NCI-H2196 treated with DMSO at 0.1 percent for 48 hours (cell line): ENCODE measurements around the gene HOXB1.
"Not testable (repeated sequence)": the region's sequence is repeated elsewhere in the genome, so short reads cannot be mapped to it uniquely, and the experiment has no call there.

Experiments used
- DNase-seq: peaks from one replicate; lab custom pipeline; 2025; ENCODE audit not compliant: unreplicated experiment; lab: John Stamatoyannopoulos, UW

HOXB1 gene

DNA sequence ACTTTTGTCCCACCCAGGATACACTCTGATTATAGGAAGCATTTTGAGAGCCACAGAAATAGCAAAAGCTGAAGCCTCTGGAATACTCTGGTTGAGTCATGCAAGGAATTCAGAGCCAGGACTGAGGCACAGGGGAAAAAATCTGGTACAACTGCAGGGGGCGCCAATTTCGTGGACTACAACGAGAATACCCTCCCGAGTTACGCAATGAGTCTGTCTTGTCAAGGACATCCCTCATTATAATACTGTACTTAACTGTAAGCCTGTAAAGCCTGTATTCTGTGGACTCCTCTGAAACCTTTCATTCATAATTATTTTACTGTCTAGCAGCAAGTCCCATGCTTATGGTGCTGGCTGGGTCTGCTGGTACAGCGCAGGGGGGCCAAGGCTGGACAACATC is 7.8 kb downstream of the HOXB1 start:
- no peak for DNase-seq

DNA sequence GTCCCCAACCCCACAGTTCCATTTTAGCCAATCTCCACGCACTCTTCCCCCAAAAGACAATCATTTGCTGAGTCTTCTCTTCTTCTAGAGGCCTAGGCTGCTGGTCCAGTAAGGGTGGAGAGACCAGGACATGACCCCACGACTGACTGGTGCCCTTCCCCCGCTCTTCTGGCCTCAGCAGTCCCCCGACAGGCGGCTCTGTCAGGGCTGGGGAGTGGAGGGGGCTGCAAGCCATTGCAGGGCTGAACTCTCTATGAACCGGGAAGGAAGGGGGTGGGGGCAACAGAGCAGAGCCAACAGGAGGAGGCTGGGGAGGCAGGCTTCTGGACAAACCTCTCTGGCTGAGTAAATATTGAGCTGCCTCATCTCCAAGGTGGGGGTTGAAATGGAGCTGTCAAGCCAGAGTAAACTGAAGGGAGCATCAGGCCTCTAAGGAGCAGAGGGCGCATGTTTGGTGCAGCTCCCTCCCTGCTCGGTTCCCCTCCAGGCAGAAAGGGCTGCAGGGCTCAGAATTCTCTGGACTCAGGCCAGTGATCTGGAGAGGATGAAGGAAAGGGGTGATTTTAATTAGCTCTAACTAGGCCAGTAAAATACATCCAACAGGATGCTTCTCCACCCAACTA is 8.7 kb downstream of the HOXB1 start:
- peak; percentile 85 for DNase-seq

DNA sequence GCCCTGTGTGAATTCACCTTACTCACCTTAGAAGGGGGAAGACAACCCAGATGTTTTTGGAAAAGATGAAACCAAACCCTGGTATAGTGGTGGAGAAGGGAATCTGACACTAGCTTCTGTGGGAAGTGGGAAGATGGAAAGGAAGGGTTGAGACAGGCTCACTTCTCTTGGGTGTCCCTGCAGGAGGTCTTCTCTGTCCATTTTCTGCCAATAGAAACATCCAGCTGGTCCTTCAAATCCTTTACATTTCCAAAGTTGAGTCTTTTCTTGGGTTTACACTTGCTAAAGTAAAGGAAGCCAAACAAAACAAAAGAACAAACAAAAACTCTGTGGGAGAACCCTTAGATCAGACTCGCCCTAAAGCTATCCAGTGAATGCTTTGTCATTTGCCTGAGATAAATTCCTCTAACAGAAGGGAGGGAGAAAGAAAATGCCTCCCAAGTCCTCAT is 10.2 kb downstream of the HOXB1 start:
- DNase-seq, result no peak

DNA sequence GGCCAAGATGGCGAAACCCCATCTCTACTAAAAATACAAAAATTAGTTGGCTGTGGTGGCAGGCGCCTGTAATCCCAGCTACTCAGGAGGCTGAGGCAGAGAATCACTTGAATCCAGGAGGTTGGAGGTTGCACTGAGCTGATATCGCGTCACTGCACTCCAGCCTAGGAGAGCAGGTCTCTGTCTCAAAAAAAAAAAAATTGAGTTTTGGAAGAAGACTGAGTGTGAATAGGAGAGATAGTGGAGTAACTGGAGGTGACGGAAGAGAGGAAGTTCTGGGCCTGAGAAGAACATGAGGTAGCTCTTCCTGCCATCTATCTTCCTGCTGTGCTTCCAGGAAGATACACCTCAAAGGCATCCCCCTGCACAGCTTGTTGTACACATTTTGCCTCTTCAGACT is 11.4 kb downstream of the HOXB1 start:
- no peak for DNase-seq

DNA sequence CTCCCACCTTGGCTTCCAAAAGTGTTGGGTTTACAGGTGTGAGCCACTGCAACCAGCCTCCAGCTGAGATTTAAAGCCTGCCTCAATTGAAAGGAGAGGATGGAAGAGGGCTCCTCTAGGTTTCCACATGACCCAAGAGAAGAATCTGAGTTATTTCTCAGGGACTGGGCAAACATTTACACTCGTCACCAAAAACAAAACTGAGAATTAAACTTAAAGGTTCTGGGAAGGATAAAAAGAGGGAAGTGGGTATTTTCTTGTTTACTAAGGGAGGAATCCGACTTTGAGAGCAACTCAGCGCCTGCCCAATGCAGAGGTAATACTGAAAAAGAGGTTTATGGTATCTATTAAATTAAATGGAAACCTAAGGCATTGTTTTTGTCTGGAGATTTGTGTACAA is 13.3 kb downstream of the HOXB1 start:
- DNase-seq, result no peak

DNA sequence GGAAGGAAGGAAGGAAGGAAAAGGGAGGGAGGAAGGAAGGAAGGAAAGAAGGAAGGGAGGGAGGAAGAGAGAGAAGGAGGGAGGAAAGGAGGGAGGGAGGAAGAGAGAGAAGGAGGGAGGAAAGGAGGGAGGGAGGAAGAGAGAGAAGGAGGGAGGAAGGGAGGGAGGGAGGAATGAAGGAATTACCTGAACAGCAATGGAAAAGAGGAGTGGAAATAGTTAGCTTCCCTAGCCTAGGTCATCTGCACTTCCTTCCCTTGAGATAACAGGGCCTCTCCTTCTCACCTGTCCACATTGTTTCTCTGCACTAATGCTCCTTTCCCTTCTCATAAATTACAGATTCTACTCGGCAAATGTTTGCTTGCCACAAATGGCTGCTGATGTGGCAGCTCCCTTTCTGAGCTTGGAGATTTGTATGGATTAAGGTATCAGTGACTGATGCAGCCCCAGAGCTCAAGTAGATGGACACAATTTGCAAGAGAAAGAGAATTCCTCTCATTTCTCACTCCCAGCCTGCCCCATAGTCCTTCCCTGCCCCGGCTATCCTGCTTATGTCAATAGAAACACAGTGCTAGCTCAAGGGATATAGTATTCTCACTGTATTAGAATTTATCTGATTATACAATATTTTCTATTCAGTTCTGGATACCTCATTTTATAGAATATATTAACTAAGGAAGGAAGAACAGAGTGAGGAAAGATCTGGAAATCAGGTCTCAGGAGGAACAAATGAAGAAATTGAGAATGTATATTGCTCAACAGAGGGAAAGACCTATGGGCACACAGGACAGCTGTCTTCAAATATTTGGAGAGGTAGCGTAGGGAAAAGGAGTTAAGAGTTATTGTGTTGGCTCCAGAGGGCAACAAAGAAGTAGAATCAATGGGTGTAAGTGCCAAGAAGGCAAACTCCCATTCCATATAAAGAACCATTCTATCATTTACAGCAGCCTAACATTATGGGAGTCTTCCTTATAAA is 14.6 kb downstream of the HOXB1 start:
- no peak for DNase-seq

DNA sequence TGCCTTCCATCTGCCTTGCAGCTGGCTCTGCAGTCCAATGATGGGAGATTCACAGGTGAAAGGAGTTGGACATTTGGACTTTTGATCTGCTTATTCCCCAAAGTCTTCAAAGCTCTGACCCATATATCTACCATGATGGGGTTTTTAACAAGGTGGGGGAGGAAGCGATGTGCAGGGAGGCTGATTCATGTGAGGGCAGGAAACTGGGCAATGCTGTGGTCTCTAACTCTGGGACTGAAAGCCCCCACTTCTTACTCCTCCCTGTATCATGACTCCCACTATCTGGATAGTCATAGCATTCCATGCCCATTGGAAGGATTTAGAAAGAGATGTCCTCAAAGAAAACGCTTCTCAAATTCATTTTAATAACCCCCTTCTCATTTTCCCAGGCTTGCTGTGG is 16.3 kb downstream of the HOXB1 start:
- no peak for DNase-seq

DNA sequence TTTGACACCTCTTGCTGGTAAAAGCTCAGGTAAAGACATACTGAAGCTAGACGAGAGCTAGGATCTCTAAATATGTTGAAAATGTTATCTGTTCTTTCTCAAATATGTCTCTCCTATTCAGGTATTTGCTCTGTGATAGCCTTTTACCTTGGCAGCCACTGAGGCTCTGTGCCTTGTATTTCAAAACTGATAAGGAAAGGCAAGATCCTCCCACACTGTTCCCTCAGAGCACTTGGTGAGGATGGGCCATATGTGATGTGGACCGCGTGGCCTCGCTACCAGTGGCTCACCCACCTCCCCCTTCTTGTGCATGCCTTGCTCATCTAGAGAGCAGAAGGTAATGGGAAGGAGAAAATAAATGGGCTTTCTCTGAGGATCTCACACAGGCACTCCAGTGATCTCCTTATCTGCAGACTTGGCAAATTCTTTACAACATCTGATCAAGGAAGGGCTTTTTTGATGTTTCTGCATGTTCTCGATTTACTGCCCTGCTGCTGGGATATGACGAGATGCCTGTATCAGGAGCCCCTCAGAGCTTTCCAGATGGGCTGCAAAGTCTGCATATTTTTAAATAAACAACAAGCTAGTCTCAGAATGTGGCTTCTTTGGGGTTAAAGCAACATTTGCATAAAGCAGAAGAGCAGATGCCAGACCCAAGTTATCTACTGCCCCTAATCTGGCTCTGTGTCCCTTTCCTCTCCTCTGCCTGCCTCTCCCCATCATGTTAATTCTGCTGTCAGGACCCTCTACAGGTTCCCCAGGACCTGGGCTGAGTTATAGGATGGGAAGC is 16.9 kb downstream of the HOXB1 start:
- no peak for DNase-seq

DNA sequence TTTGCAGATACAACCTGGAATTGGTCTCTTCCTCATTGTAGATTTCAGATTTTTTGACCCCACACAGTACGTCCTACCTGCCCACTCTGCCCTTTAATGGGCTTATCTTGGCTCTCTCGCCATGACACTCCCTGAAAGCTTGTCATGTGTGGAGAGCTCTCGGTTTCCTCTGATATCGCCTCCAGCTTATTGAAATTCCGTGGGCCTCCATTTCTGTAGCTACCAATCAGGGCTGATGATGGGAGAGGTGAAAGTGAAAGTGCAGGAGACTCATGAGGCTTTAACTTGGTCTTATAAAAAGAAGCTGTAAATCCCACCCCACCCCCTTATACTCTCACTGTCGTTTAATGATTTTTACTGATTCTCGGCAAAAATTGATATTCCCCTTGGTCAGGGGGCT is 17.7 kb downstream of the HOXB1 start:
- no peak for DNase-seq

DNA sequence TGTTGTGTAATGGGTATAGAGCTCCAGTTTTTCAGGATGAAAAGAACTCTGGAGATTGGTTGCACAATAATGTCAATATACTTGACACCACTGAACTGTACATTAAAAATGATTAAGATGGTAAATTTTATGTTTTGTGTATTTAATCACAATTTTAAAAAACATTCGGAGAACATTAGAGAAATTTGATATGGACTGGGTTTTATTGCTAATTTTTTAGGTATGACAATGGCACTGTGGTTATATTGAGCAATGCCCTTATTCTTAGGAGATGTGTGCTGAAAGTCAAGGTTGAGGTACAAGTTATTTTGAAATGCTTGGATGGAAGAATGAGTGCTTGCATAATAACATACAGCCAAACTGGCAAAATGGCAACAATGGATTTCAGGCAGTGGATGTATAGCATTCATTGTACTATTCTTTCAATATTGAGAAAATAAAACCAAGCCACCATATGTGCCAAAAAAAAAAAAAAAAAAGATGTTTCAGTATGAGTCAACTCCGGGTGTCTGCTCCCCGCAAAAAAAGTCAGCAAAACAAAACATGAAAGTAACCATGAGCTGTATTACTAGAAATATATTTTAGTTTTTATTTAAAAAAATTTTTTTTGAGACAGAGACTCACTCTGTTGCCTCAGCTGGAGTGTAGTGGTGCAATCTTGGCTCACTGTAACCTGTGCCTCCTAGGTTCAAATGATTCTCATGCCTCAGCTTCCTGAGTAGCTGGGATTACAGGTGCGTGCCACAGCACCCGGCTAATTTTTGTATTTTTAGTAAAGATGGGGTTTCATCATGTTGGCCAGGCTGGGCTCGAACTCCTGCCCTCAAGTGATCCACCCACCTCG is 19.8 kb downstream of the HOXB1 start:
- no peak for DNase-seq

DNA sequence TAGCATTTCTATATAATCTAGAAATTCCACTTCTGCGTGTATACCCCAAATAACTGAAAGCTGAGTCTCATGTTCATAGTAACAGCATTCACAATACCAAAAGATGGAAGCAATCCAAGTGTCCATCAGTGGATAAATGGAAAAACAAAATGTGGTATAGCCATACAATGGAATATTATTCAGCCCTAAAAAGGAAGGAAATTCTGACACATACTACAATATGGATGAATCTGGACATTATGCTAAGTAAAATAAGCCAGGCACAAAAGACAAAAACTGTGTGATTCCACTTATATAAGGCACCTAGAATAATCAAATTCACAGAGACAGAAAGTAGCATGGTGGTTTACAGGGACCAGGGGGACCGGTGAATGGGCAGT is 20.4 kb downstream of the HOXB1 start:
- DNase-seq, result no peak

DNA sequence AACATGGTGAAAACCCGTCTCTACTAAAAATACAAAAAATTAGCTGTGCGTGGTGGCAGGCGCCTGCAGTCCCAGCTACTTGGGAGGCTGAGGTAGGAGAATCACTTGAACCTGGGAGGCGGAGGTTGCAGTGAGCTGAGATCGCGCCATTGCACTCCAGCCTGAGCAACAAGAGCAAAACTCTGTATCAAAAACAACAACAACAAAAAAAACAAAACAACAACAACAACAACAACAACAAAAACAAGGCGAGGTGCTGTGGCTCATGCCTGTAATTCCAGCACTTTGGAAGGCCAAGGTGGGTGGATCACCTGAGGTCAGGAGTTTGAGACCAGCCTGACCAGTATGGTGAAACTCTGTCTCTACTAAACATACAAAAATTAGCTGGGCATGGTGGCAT is 21.1 kb downstream of the HOXB1 start:
- DNase-seq, result not testable (repeated sequence)

DNA sequence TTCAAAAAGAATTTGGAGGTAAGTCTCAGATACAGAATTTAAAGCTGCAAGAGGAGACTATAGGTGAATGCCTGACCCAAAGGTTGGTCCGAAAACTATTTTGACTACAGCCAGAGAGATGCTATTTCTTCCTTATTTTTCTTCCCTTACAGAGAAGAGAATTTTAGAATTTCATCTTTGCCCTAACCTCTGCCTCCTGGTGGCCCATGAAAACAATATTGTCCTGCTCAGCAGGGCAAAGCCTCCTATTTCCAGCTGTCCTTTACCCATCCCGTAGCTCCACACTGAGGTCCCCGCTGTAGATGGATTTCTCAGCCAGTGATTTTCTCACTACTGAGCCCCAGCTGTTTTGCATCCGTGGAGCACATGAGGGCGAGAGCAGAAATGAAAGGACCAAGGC is 24.6 kb downstream of the HOXB1 start:
- DNase-seq, result no peak

DNA sequence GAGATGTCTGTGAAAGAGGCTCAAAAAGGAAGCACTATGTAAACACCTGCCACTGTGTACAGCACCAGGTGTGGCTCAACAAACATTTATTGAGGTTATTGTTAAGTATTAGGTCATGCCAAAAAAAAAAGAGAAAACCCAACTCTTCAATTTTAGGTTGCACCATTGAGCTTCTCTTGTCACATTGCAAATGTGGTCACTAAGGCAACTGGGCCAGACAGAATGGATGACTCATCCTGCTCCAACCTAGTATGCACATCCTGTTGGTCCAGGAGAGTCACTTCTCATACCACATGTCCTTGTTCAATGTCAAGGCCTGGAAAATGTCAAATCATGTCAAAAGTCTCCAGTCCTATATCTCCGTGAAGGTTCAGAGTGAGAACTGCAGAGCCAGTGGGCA is 25.0 kb downstream of the HOXB1 start:
- peak; percentile 94 for DNase-seq

DNA sequence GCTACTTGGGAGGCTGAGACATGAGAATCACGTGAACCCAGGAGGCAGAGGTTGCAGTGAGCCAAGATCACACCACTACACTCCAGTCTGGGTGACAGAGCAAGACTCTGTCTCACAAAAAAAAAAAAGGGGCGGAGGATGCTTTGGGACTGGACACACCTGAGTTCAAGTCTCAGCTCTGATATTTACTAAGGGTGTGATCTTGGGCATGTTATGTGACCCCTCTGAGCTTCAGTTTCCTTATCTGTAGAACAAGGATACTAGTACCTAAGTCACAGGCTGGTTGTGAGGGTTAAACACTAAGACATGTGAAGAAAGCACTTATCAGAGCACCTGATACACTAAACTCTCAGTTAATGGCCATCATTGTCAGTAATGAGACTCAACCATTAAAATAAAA is 25.9 kb downstream of the HOXB1 start:
- DNase-seq, result no peak

DNA sequence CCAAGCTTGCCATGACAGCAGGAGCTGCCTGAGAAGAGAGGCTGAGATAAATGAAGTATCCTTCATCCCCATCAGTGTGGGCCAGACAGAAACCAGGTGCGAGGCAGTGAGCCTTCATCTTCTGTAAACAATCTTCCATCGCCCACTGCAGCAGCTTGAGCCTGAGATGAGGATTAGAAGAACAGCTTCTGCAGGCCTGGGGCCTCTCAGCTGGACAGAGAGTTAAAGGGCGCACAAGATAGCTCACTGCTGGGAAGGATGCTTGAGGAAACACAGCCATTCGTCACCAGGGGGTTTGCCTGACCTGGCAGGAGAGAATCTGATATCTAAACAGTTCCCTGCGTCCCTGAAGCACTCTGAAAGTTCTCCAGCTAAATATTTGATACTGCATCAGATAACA is 27.1 kb downstream of the HOXB1 start:
- DNase-seq, result no peak

DNA sequence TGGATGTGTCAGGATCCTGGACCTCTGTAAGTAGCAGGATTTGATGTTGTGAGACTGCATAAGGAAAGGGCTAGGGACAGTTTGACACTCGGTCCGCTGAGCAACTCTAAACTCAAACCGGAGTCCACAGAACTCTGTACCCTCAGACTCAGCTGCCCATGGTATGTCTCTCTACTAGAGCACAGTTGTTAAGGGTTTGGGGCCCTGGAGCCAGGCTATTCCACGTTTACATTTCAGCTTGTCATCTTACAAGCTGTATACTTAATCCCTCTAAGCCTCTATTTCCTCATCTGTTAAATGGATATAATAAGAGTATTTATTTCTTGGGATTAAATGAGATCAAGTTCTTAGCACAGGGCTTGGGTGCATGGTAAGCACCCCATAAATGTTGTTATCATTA is 27.9 kb downstream of the HOXB1 start:
- no peak for DNase-seq

DNA sequence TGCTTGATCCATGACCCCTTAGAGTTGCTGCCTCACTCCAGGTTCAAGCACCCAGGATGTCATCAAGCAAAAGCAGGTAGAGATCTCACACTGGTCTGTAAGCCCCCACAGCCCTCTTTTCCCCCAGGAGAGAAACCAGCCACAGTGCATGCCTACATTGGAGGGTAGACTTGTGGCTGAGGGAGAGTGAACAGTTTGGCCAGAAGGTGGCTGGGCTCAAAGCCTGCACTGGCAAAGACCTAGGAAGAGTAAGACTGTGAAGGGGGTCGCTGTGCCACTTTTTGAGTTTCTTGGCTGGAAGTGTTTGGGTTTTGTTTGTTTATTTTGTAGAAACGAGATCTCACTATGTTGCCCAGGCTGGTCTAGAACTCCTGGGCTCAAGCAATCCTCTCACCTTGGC is 28.5 kb downstream of the HOXB1 start:
- DNase-seq, result no peak

DNA sequence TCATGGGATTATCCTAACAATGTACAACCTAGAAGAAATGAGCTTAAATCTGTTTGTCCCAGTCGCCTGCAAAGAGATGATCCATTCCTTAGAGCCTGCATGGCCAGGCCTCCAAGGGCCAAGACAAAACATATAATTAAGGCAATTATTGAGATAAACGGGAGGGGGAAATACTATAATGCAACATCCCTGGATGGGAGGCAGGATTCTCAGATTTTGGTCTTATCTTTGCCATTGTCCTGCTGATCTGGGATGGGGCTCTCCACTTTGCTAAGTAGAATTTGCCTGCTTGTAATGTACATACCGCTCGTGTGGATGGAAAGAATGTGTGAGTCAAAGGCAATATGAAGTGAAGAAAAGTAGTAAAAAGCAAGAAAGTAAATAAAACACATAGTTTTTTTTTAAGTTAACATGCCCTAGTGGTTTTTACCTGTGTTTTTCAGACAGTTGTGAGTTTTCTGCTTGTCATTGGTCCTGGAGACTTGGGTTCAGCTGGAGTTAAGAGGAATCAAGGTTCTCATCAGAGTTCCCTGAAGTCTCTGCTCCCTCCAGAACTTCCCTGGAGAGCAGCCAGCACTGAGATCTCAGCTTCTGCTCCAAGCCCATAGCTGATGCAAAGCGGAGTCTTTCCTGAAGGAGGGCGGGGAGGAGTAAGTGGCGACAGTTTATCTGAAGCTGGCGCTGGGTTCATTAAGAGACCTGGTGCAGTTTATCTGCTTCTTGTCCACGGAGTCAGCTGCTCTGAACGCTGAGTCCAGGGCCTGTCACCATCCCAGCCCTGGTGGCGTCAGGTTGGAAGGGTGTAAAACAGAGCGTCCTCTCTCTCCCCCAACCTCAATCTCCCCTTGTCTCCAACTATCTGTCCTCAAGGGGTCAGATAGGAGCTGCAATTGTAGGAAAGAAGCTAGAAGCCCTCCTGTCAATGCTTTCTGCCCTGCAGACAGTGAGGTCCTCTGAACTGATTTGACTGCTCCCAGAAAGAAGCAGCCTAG is 30.1 kb downstream of the HOXB1 start:
- no peak for DNase-seq
